ENCODE results near the gene NUCKS1. TPM values are rescaled to one million over a fixed set of nuclear protein-coding genes. Genes with fewer than 3 reads are reported as not detected.

The NUCKS1 gene
- total RNA-seq, 1 experiment from 2014 or later, result 427 TPM

- no peak for DNase-seq
Observed at GRCh38 chr1:205666372-205667166, 83.4 kb downstream of the NUCKS1 start.

More at GRCh38 chr1:205666372-205667166, 83.4 kb downstream of the NUCKS1 start:
- Histone ChIP-seq H3K14ac (ENCODE audit: insufficient read depth, low read length) (peak overlapping the region; percentile 39; the same call in 1 of the 2 replicates), H2AFZ (ENCODE audit: low read length) (no peak overlapping the region), H3K23ac (ENCODE audit: insufficient read length, low read depth, low read length) (no peak overlapping the region), H3K79me2 (ENCODE audit: insufficient read depth, low read length) (peaks cover 2% of the 10 kb centered on the region; the same call in 1 of the 2 replicates), H2BK15ac (ENCODE audit: low read depth, low read length) (no peak overlapping the region), H2BK12ac (ENCODE audit: insufficient read length, low read depth, low read length) (no peak overlapping the region), H4K91ac (ENCODE audit: insufficient read length, low read depth, low read length) (no peak overlapping the region), H2BK5ac (ENCODE audit: insufficient read length, low read length) (no peak overlapping the region), H2AK5ac (ENCODE audit: insufficient read length, low read length) (no peak overlapping the region), H2BK120ac (ENCODE audit: low read depth, low read length, poor library complexity, severe bottlenecking) (no peak overlapping the region), H3K56ac (ENCODE audit: insufficient read length, low read depth, low read length) (no peak overlapping the region), H4K5ac (ENCODE audit: insufficient read length, low read depth, low read length) (no peak overlapping the region), H4K8ac (replicated peaks; ENCODE audit: insufficient read length, low read depth, low read length) (no peak overlapping the region), H3K79me1 (ENCODE audit: insufficient read depth, low read depth, low read length, poor library complexity, severe bottlenecking) (no peaks in the 10 kb centered on the region), H3K23me2 (ENCODE audit: insufficient read length, low read depth, low read length, poor library complexity, severe bottlenecking) (no peaks in the 10 kb centered on the region), H2BK20ac (ENCODE audit: low read depth, low read length, poor library complexity, severe bottlenecking) (no peak overlapping the region), H3K18ac (ENCODE audit: insufficient read length, low read depth, low read length) (no peak overlapping the region), H3K27me3 (ENCODE audit: insufficient read depth, low read length) (no peaks in the 10 kb centered on the region), H3K4me2 (ENCODE audit: insufficient read depth, insufficient read length, low read length) (no peak overlapping the region), H3K9ac (ENCODE audit: extremely low read depth, insufficient read length, low read length) (no peak overlapping the region), H3K27ac (ENCODE audit: insufficient read length, low read depth, low read length) (no peak overlapping the region), H3K4ac (ENCODE audit: low read depth, low read length) (no peak overlapping the region), H3T11ph (ENCODE audit: low read length) (no peak overlapping the region), H3K4me1 (ENCODE audit: insufficient read depth, low read length) (peaks cover 12% of the 10 kb centered on the region; the same call in 1 of the 2 replicates), H4K20me1 (ENCODE audit: control insufficient read depth, insufficient read depth, insufficient read length) (no peaks in the 10 kb centered on the region), H3K9me3 (ENCODE audit: control insufficient read depth, low read depth, low read length) (no peaks in the 10 kb centered on the region)
- TF ChIP-seq, protein P1, sequence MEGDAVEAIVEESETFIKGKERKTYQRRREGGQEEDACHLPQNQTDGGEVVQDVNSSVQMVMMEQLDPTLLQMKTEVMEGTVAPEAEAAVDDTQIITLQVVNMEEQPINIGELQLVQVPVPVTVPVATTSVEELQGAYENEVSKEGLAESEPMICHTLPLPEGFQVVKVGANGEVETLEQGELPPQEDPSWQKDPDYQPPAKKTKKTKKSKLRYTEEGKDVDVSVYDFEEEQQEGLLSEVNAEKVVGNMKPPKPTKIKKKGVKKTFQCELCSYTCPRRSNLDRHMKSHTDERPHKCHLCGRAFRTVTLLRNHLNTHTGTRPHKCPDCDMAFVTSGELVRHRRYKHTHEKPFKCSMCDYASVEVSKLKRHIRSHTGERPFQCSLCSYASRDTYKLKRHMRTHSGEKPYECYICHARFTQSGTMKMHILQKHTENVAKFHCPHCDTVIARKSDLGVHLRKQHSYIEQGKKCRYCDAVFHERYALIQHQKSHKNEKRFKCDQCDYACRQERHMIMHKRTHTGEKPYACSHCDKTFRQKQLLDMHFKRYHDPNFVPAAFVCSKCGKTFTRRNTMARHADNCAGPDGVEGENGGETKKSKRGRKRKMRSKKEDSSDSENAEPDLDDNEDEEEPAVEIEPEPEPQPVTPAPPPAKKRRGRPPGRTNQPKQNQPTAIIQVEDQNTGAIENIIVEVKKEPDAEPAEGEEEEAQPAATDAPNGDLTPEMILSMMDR (conservative IDR thresholded peaks at IDR 0.05), result no peak
- Mint-ChIP-seq H3K9me3 (no peaks in the 10 kb centered on the region), H3K27me3 (ENCODE audit: low read depth) (no peaks in the 10 kb centered on the region), H3K27ac (peak overlapping the region in 2 of 3 experiments; percentile 59 to 86; a peak in 2 of 7 replicates), H3K4me3 (no peak overlapping the region; a peak in 1 of 5 replicates), H3K36me3 (ENCODE audit: insufficient read depth in 1 of 3, low read depth in 3 of 3) (peaks cover 4 to 23% (median 19%) of the 10 kb centered on the region in 3 experiments; a peak in 5 of 7 replicates), H3K4me1 (peaks cover 61 to 72% of the 10 kb centered on the region in 2 experiments)
- WGBS (ENCODE audit: extremely low coverage, insufficient read length, low lambda C conversion rate), result no CpG with 5 or more reads among the region's 6 CpGs

Data from H9 (cell line).